T-helper 22 cell (primary cell): Measurements from ENCODE around the gene ECHDC3.

ENCODE experiments used
- DNase-seq: peaks from one replicate; pipeline ENCODE4 v3.0.0-alpha.2; 2020; ENCODE audit warnings: low read depth

The ECHDC3 gene

DNA sequence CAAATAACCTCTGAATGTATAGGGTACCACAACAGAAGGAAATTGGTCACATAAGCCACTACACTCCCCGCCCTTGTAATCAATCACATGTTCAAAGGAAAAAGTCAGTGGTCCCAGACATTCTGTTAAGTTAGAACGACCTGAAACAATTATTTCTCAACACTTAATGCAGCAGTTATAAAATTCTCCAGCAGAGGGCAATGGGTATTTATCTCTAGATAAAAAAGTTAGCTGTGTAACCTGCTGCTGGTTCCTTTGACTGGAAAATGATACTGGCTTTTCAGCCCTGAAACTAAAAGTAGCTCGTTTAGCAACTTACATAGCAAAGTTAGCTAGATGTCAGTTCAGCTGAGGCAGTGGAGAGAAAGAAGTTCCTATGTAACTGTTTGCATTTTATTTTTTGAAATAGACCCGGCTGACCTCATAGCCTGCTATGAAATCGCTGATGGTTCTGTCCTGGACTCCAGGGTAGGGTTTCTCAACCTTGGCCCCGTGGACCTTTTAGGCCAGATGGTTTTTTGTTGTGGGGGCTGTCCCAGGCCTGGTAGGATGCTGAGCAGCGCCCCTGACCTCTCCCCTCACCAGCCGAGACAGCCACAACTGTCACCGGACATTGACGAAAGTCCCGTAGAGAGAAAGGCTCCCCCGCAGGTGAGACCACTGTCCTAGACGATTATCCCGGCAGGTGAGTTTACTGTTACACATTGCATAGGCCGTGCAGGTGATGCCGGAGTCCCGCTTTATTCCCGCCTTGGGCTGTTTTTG lies 40.8 kb downstream of the ECHDC3 start:
- no peak for DNase-seq

DNA sequence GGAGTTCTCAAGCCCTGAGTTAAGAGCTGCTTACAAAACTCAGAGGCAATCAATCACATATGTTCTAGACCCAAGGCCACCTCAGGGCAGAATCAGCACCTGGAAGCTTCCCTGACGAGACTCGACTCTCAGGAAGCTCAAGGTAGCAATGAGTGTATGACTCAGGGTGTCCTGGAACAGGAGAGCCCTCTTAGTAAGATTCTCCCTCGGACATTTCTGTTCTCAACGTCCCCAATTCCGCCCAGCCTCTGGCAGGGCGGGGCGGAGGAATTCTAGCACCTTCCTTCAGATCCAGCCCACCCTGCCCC lies 41.3 kb downstream of the ECHDC3 start:
- no peak for DNase-seq

DNA sequence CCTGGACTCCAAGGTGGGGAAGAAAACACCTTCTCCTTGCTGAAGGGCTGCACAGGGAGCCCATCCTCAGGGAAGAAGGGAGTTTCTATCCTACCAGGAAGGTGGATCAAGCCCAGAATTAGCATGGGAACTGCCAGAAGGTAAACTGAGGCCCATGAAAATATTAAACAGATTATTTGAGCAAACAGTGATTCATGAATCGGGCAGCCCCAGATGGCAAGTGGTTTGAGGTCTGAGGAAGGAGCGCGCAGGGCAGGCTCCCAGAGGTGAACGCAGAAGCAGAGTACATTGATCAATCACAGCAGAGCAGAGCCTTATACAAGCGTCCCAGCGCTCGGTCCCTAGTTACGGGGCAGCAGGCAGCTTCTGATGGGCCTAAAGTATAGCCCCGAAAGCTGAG lies 45.2 kb downstream of the ECHDC3 start:
- DNase-seq = no peak

GRCh38 chr10:11787846-11788245 lies 45.7 kb downstream of the ECHDC3 start:
- no peak for DNase-seq

DNA sequence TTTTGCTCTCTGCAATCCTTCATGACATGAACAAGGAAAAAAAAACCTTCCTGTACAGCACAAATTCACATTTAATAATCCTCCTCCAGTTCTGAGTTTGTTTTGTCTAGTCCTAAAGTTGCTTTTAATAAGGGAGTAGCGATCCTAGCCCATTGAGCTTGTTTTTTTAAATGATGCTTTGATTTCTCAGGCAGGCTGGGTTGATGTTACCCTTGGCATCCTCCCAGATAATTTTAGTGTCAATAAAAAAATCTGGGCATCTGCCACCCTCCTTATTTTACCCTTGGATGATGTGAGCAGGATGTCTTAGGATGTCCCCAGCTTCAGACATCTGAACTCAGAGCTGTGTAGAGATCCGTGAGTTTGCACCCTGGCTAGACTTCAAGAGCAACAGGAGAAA lies 47.1 kb downstream of the ECHDC3 start:
- no peak for DNase-seq

DNA sequence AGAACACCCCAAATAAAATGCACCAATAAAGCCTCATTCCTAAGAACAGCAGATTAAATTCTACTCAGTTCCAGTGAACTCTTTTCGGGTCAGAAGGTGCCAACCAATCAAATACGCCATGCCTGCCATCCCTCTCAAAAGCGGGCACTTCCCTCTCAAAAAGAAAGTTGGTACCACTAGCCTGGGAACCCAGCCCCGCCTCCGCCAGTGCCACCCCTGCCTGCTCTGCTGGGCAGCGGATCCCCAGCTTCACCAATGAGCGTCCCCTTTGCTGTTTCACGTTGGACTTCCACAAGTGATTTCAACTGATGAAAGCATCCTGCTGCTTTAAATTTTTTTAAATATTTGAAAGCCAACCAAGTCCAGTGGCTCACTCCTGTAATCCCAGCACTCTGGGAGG lies 47.8 kb downstream of the ECHDC3 start:
- no peak for DNase-seq

GRCh38 chr10:11793762-11794479 lies 51.7 kb downstream of the ECHDC3 start:
- DNase-seq = no peak

- DNase-seq = no peak
These were observed 52.4 kb downstream of the ECHDC3 start for GRCh38 chr10:11794566-11794965.

- no peak for DNase-seq
These were observed 53.1 kb downstream of the ECHDC3 start for GRCh38 chr10:11795101-11795920.

DNA sequence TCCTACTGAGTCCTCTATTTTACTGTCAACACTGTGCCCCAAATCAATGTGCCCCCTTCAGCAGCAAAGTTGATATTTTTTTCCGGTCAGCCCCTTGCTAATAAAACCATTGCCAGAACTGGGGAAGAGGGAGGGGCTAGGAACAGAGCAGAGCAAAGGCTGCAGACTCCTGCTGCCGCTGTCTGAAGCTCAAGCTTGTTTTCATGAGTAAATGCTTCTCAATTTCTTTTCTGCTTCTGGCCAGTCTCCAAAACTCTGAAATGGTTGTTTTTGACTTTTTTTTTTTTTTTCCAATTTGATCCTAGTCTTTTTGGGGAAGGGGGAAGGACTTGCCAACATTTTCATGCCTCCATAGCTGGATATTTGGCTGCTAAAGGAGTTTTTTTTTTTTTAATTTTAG lies 54.3 kb downstream of the ECHDC3 start:
- no peak for DNase-seq

DNA sequence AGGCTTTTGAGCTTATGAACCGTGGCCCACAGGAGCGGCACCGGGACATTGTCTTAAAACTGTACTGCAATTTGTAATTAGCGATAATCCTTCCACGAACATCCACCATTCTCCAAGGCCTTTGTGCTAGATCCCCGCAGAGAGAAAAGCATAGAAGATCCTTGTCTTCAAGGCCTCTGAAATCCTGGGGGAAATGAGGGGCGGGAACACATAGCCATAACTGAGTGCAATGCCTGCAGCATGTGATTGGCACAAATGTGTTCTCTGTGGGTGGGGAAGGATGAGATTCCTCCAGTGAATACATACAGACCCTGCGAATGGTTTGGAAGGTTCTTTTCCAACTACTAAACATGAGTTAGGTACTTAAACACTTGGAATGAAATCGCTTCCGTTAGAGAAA lies 55.1 kb downstream of the ECHDC3 start:
- DNase-seq = no peak

GRCh38 chr10:11797847-11798633 lies 55.9 kb downstream of the ECHDC3 start:
- no peak for DNase-seq

DNA sequence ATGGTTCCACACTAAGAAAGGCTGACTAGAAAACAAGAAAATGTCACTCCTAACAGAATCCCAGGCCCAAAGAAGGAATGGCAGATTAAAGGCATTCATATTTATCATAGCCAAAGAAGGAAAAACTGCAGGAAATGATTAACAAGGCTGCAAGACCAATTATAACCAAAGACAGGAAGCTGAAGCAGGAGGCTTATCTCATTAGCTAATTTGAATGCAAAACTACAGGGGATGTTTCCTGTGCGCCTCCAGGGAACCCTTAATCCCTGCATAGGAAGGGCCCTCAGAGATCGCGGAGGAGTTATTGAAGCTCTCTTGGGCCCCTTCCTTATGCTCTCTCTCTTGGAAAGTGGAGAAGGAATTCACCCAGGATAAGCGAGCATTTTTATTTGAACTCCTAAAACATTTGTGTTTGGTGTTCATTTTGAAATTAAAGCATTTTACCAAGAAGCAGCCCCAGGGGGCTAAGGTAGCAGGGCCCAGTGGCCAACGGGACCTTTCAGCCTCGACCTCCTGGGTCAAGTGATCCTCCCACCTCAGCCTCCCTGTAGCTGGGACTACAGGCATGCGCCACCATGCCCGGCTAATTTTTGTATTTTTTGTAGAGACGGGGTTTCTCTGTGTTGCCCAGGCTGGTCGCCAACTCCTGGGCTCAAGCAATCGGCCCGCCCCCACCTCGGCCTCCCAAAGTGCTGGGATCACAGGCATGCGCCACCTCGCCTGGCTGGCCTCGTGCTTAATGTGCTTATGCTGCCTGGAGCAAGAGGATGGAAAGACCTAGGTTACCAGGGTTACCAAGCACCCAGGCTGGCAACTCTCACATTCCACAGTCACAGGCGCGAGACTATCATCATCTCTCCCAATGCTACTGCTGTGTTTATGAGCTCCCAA lies 56.9 kb downstream of the ECHDC3 start:
- no peak for DNase-seq

DNA sequence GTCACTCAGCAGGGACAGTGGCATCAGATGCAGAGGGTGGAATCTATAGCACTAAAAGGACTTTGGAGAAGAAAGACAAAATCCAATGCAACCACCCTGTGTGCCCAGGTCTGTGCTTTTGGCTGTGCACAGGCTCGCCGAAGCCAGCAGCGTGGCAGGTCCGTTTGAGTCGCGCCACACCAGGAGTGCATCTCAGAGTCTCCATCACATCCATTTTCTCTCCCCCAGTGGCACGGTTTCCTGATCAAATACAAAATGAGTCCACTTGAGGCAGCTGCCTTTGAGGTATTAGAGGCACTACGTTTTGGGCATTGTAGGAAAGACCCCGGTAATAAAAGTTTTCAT lies 57.5 kb downstream of the ECHDC3 start:
- no peak for DNase-seq

- no peak for DNase-seq
These were observed 62.2 kb downstream of the ECHDC3 start for GRCh38 chr10:11804336-11804735.

DNA sequence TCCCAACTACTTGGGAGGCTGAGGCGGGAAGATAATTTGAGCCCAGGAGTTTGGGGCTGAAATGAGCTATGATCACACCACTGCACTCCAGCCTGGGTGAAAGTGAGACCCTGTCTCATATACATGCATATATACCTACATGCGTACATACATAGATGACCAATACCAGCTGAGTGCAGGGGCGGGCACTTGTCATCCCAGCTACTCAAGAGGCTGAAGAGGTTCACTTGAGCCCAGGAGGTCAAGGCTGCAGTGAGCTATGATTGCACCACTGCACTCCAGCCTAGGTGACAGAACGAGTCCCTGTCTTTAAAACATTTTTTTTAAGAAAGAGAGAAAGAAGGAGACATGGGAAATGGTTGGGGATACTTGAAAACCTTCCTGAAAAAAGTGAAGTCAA lies 63.6 kb downstream of the ECHDC3 start:
- DNase-seq = no peak

DNA sequence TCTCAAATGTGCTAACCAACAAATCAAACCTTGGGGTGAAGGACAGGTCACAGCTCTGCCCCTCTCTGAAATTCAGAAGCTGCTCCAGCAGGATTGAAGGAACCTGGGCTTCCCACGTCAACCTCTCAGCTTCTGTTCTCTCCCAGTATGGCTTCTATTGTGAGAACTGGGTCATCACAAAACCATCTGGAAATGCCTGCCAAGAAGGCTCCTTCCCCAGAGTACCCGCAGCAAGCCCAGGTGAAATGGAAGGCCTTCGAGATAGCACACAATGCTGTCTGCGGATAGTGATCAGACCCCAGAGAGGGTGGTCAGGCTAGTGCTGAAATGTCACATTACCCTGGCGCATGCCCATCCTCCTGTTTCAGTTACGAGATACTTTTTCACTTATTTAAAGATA lies 64.5 kb downstream of the ECHDC3 start:
- DNase-seq = no peak

GRCh38 chr10:11808808-11809207 lies 66.6 kb downstream of the ECHDC3 start:
- no peak for DNase-seq

- no peak for DNase-seq
These were observed 68.2 kb downstream of the ECHDC3 start for GRCh38 chr10:11810313-11810766.

DNA sequence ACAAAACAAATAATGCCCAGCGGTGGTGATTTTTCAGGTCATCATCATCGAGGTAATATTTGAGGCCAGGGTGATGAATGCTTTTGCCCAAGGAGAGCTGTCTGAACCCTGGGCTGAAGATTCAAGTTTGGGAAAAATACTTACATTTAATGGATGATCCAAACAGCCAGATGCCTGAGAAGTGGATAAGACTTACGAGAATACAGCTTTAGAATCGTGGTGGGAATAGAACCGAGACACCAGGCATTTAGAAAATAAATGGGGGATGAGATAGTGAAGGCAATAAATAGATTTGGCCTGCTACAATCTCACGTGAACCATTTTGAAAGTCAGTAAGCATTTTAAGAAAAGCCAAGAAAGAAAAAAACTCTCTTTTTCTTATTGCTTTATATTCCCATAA lies 68.8 kb downstream of the ECHDC3 start:
- DNase-seq = no peak

DNA sequence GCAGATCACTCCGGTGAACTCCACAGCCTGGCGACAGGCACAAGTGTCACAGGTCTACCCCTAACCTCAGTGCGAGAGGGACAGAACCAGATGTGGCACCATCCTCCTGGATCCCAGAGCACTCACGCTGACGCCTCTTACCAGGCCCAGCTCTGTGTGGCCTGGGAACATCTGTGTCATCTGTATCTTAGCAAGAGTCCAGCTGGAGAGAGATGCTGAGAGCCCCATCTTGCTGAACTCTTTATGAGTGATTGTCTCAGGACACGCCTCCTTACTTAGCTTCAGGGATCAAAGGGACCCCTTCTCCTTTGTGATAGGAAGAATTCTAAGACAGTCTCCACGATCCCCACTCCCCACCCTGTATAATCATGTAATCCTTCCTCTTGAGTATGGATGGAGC lies 71.0 kb downstream of the ECHDC3 start:
- DNase-seq = no peak
